Vagina (tissue), 2 donors: ENCODE results near the gene TMEM163.

Source experiments
- POLR2AphosphoS5 ChIP-seq, 2 donors: sonication (generic); formaldehyde crosslinking; IDR thresholded peaks; one replicate each; pipeline ENCODE4 v1.9.0; 2017; ENCODE audit warnings: antibody characterized with exemption in 2 of 2, mild to moderate bottlenecking in 2 of 2, low read depth in 1 of 2; ENCODE audit not compliant: insufficient read depth in 1 of 2
- TF ChIP-seq, protein P1 (sequence below), 3 experiments: fragments of 450-650 bp in 2 of 3; fragments of 200-600 bp in 1 of 3; sonication (generic) in 1 of 3; IDR thresholded peaks; one replicate each; pipeline ENCODE4 v1.5.1; 2017 to 2019; ENCODE audit warnings: antibody characterized with exemption in 3 of 3, mild to moderate bottlenecking in 2 of 3, moderate library complexity in 2 of 3

DNA sequence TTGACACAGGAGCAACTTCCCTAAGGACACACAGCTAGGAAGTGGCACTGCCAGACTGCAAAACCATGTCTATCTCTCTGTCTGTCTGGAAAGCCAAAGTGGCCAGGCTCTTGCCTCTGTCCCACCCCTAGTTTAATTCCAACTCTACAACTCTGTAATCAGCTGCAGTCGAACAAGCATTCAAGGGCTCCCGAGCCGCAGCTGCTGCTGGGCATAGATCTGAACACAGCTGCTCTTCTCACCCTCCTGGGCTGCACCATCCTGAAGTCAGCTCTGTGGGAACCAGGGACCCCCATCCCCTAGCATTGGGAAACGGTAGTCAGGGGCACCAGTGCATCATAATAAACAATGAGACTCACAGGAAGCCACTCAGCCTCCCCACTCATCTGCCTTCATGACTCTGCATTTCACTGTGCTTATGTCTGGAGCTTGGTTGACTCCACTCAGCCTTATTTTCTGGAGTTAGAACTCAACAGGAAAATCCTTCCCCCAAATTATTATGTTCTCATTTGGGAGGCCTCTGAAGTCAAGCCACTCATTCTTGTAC is 44.4 kb upstream of the TMEM163 start:
- no peak for TF ChIP-seq POLR2AphosphoS5 (IDR thresholded peaks at IDR 0.05; ENCODE audit: insufficient read depth in 1 of 2, low read depth in 1 of 2)
- TF ChIP-seq, protein P1, sequence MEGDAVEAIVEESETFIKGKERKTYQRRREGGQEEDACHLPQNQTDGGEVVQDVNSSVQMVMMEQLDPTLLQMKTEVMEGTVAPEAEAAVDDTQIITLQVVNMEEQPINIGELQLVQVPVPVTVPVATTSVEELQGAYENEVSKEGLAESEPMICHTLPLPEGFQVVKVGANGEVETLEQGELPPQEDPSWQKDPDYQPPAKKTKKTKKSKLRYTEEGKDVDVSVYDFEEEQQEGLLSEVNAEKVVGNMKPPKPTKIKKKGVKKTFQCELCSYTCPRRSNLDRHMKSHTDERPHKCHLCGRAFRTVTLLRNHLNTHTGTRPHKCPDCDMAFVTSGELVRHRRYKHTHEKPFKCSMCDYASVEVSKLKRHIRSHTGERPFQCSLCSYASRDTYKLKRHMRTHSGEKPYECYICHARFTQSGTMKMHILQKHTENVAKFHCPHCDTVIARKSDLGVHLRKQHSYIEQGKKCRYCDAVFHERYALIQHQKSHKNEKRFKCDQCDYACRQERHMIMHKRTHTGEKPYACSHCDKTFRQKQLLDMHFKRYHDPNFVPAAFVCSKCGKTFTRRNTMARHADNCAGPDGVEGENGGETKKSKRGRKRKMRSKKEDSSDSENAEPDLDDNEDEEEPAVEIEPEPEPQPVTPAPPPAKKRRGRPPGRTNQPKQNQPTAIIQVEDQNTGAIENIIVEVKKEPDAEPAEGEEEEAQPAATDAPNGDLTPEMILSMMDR (IDR thresholded peaks at IDR 0.05): no peak
